Measurements from ENCODE around the gene GATM.

Gene GATM

GRCh38 chr15:45378149-45378912, at the start of gene GATM:
GATM (minus strand) TSS chr15:45378544; CDS start chr15:45378453, 91 bp downstream.
- peak; percentile 95 for DNase-seq (ENCODE audit: low spot score)

GRCh38 chr15:45427085-45427484, 48.7 kb upstream of the GATM start:
- DNase-seq (ENCODE audit: low spot score) = no peak

- no peak for DNase-seq (ENCODE audit: low spot score)
Measured at GRCh38 chr15:45425135-45425534, 46.8 kb upstream of the GATM start.

GRCh38 chr15:45424429-45424828, 46.1 kb upstream of the GATM start:
- DNase-seq (ENCODE audit: low spot score) = no peak

GRCh38 chr15:45417303-45417950, 39.1 kb upstream of the GATM start:
- no peak for DNase-seq (ENCODE audit: low spot score)

GRCh38 chr15:45414215-45414885, 36.0 kb upstream of the GATM start:
- no peak for DNase-seq (ENCODE audit: low spot score)

GRCh38 chr15:45409596-45409995, 31.3 kb upstream of the GATM start:
- DNase-seq (ENCODE audit: low spot score) = no peak

GRCh38 chr15:45407786-45408185, 29.4 kb upstream of the GATM start:
- no peak for DNase-seq (ENCODE audit: low spot score)

- DNase-seq (ENCODE audit: low spot score) = peak; percentile 47
Measured at GRCh38 chr15:45402955-45403877, 24.9 kb upstream of the GATM start.

GRCh38 chr15:45402162-45402954, 24.0 kb upstream of the GATM start:
- peak; percentile 99 for DNase-seq (ENCODE audit: low spot score)

- no peak for DNase-seq (ENCODE audit: low spot score)
Measured at GRCh38 chr15:45401665-45402161, 23.4 kb upstream of the GATM start.

- DNase-seq (ENCODE audit: low spot score) = peak; percentile 51
Measured at GRCh38 chr15:45399381-45400212, 21.3 kb upstream of the GATM start.

GRCh38 chr15:45397116-45397665, 18.8 kb upstream of the GATM start:
- no peak for DNase-seq (ENCODE audit: low spot score)

GRCh38 chr15:45395943-45396342, 17.6 kb upstream of the GATM start:
- no peak for DNase-seq (ENCODE audit: low spot score)

- DNase-seq (ENCODE audit: low spot score) = no peak
Measured at GRCh38 chr15:45394681-45395080, 16.3 kb upstream of the GATM start.

- DNase-seq (ENCODE audit: low spot score) = no peak
Measured at GRCh38 chr15:45393851-45394250, 15.5 kb upstream of the GATM start.

GRCh38 chr15:45392584-45392855, 14.2 kb upstream of the GATM start:
- DNase-seq (ENCODE audit: low spot score) = no peak

- DNase-seq (ENCODE audit: low spot score) = no peak
Measured at GRCh38 chr15:45391746-45392583, 13.6 kb upstream of the GATM start.

GRCh38 chr15:45389351-45389750, 11.0 kb upstream of the GATM start:
- DNase-seq (ENCODE audit: low spot score) = no peak

All from AG20443 (cell line).